ENCODE data around the gene BEAN1.

- TF ChIP-seq BACH2 (CRISPR knock-in tag; IDR thresholded peaks at IDR 0.05; ENCODE audit: borderline replicate concordance), result no peak
- no peak for TF ChIP-seq ESRRG (CRISPR knock-in tag; IDR thresholded peaks at IDR 0.05)
- TF ChIP-seq, protein P1, sequence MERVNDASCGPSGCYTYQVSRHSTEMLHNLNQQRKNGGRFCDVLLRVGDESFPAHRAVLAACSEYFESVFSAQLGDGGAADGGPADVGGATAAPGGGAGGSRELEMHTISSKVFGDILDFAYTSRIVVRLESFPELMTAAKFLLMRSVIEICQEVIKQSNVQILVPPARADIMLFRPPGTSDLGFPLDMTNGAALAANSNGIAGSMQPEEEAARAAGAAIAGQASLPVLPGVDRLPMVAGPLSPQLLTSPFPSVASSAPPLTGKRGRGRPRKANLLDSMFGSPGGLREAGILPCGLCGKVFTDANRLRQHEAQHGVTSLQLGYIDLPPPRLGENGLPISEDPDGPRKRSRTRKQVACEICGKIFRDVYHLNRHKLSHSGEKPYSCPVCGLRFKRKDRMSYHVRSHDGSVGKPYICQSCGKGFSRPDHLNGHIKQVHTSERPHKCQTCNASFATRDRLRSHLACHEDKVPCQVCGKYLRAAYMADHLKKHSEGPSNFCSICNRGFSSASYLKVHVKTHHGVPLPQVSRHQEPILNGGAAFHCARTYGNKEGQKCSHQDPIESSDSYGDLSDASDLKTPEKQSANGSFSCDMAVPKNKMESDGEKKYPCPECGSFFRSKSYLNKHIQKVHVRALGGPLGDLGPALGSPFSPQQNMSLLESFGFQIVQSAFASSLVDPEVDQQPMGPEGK (CRISPR knock-in tag; IDR thresholded peaks at IDR 0.05; ENCODE audit: borderline replicate concordance), result no peak
- no peak for TF ChIP-seq ISL1 (CRISPR knock-in tag; IDR thresholded peaks at IDR 0.05)
- TF ChIP-seq ZNF565 (CRISPR knock-in tag; conservative IDR thresholded peaks at IDR 0.05; ENCODE audit: low read depth), result no peak
- no peak for TF ChIP-seq RARB (CRISPR knock-in tag; IDR thresholded peaks at IDR 0.05)
- no peak for TF ChIP-seq TSHZ2 (CRISPR knock-in tag; IDR thresholded peaks at IDR 0.05)
- no peak for TF ChIP-seq ZNF70 (CRISPR knock-in tag; IDR thresholded peaks at IDR 0.05)
These were observed 40.5 kb downstream of the BEAN1 start for GRCh38 chr16:66467611-66468010.

All from SK-N-SH treated with all-trans-retinoic acid at 6 μM for 48 hours (cell line).